ENCODE data around the gene RANGRF. TPM values are rescaled to one million over a fixed set of nuclear protein-coding genes. Genes with fewer than 3 reads are reported as not detected.

RANGRF gene
- total RNA-seq, 1 donor from 2014 or later: 31.0 TPM

GRCh38 chr17:8333281-8333680 is 44.8 kb downstream of the RANGRF start:
- H3K27ac ChIP-seq: no peak overlapping the region
- no peaks in the 10 kb centered on the region for H3K9me3 ChIP-seq
- H3K4me3 ChIP-seq: no peak overlapping the region
- DNase-seq (no peak), ATAC-seq (no peak)
- H3K4me1 ChIP-seq: no peaks in the 10 kb centered on the region
- TF ChIP-seq CTCF (IDR thresholded peaks at IDR 0.05): no peak
- no peaks in the 10 kb centered on the region for H3K36me3 ChIP-seq
- H3K27me3 ChIP-seq: no peaks in the 10 kb centered on the region
- intact Hi-C loops (cut with DNase I): no loop called here

GRCh38 chr17:8337802-8338752 is 49.6 kb downstream of the RANGRF start:
- no peak for DNase-seq
- TF ChIP-seq CTCF (IDR thresholded peaks at IDR 0.05): no peak
- intact Hi-C loops (cut with DNase I): no loop called here
- ATAC-seq: peak; percentile 37
- H3K27ac ChIP-seq: no peak overlapping the region
- H3K4me3 ChIP-seq: peak overlapping the region; percentile 28
- no peaks in the 10 kb centered on the region for H3K36me3 ChIP-seq
- H3K27me3 ChIP-seq: no peaks in the 10 kb centered on the region
- no peaks in the 10 kb centered on the region for H3K4me1 ChIP-seq
- no peaks in the 10 kb centered on the region for H3K9me3 ChIP-seq

- no peak for ATAC-seq
- H3K4me1 ChIP-seq: no peaks in the 10 kb centered on the region
- H3K36me3 ChIP-seq: no peaks in the 10 kb centered on the region
Measured at GRCh38 chr17:8338753-8339140, 50.3 kb downstream of the RANGRF start.

GRCh38 chr17:8339540-8339939 is 51.1 kb downstream of the RANGRF start, which contains the start of gene ODF4:
TSS of gene ODF4 (plus strand) at chr17:8339840. CDS start at chr17:8340052, 212 bp downstream.
- intact Hi-C loops (cut with DNase I): no loop called here
- no peaks in the 10 kb centered on the region for H3K27me3 ChIP-seq
- no peaks in the 10 kb centered on the region for H3K4me1 ChIP-seq
- H3K4me3 ChIP-seq: peak within 1 kb of the TSS; percentile 28
- H3K9me3 ChIP-seq: no peaks in the 10 kb centered on the region
- DNase-seq: no peak
- no peaks in the 10 kb centered on the region for H3K36me3 ChIP-seq
- no peak for TF ChIP-seq CTCF (IDR thresholded peaks at IDR 0.05)
- no peak for ATAC-seq
- H3K27ac ChIP-seq: no peak within 1 kb of the TSS

More at GRCh38 chr17:8338753-8339140, 50.3 kb downstream of the RANGRF start:
- Histone ChIP-seq H3K27me3 (no peaks in the 10 kb centered on the region), H3K4me3 (peak overlapping the region; percentile 28), H3K27ac (no peak overlapping the region), H3K9me3 (no peaks in the 10 kb centered on the region)
- no peak for TF ChIP-seq CTCF (IDR thresholded peaks at IDR 0.05)
- intact Hi-C loops (cut with DNase I): no loop called here
- DNase-seq: no peak

Other genes starting within 250 kb of the RANGRF start
- 80.2 TPM for gene ALOX15B, start 249.6 kb upstream of the RANGRF start, total RNA-seq
- not detected for gene ALOX12B, start 201.0 kb upstream of the RANGRF start, total RNA-seq
- gene ALOXE3, start 170.2 kb upstream of the RANGRF start, total RNA-seq: not detected
- gene HES7, start 164.6 kb upstream of the RANGRF start, total RNA-seq: not detected
- 350 TPM for gene PER1, start 136.3 kb upstream of the RANGRF start, total RNA-seq
- gene VAMP2, start 125.7 kb upstream of the RANGRF start, total RNA-seq: 78.1 TPM
- 9.3 TPM for gene TMEM107, start 112.3 kb upstream of the RANGRF start, total RNA-seq
- gene BORCS6, start 98.5 kb upstream of the RANGRF start, total RNA-seq: 7.8 TPM
- gene AURKB, start 78.1 kb upstream of the RANGRF start, total RNA-seq: 1.4 TPM
- gene CTC1, start 40.6 kb upstream of the RANGRF start, total RNA-seq: 57.1 TPM
- gene PFAS, start 39.4 kb upstream of the RANGRF start, total RNA-seq: 28.3 TPM
- gene SLC25A35, start 6.7 kb downstream of the RANGRF start, total RNA-seq: 7.4 TPM
- 29.9 TPM for gene ARHGEF15, start 21.6 kb downstream of the RANGRF start, total RNA-seq
- not detected for gene ODF4, start 51.2 kb downstream of the RANGRF start, total RNA-seq
- 1,173 TPM for gene RPL26, start 94.5 kb downstream of the RANGRF start, total RNA-seq
- not detected for gene RNF222, start 109.2 kb downstream of the RANGRF start, total RNA-seq
- 80.6 TPM for gene NDEL1, start 147.2 kb downstream of the RANGRF start, total RNA-seq